Epithelial cell of proximal tubule (primary cell): ENCODE measurements around the gene ANK3. TPM values are rescaled to one million over a fixed set of nuclear protein-coding genes. Genes with fewer than 3 reads are reported as not detected.

ENCODE experiments used
- DNase-seq: peaks from one replicate; pipeline ENCODE4 v3.0.0-alpha.2; 2011; ENCODE audit warnings: low read depth
- H3K4me3 ChIP-seq: 2 replicates; pipeline ENCODE4 v1.5.1; 2011; ENCODE audit warnings: low read depth, mild to moderate bottlenecking, low read length
- CTCF ChIP-seq: conservative IDR thresholded peaks from 2 replicates; pipeline ENCODE4 v1.5.1; 2012; ENCODE audit warnings: low read depth, mild to moderate bottlenecking, low read length
- total RNA-seq: library from RNA; depleted of rRNA; stranded (reverse); fragments of >200 nt; gene quantifications from 2 replicates; pipeline ENCODE4 v1.2.3, GENCODE V29; 2015

ANK3 gene
- total RNA-seq, 1 donor from 2014 or later = 6.6 TPM

- H3K4me3 ChIP-seq = no peak overlapping the region
- no peak for DNase-seq
- no peak for TF ChIP-seq CTCF
Measured at GRCh38 chr10:60351191-60351853, 38.4 kb downstream of the ANK3 start.

- no peak overlapping the region for H3K4me3 ChIP-seq
- TF ChIP-seq CTCF = no peak
- DNase-seq = no peak
Measured at GRCh38 chr10:60350400-60350799, 39.3 kb downstream of the ANK3 start.

- no peak overlapping the region for H3K4me3 ChIP-seq
- no peak for TF ChIP-seq CTCF
- no peak for DNase-seq
Measured at GRCh38 chr10:60349426-60349825, 40.2 kb downstream of the ANK3 start.

GRCh38 chr10:60348982-60349381 is 40.7 kb downstream of the ANK3 start:
- no peak overlapping the region for H3K4me3 ChIP-seq
- TF ChIP-seq CTCF = no peak
- no peak for DNase-seq

GRCh38 chr10:60347270-60347669 is 42.4 kb downstream of the ANK3 start:
- DNase-seq = no peak
- TF ChIP-seq CTCF = no peak
- no peak overlapping the region for H3K4me3 ChIP-seq

GRCh38 chr10:60346661-60347060 is 43.0 kb downstream of the ANK3 start:
- DNase-seq = no peak
- no peak for TF ChIP-seq CTCF
- no peak overlapping the region for H3K4me3 ChIP-seq

- DNase-seq = no peak
- no peak overlapping the region for H3K4me3 ChIP-seq
- no peak for TF ChIP-seq CTCF
Measured at GRCh38 chr10:60343254-60343653, 46.4 kb downstream of the ANK3 start.
